ENCODE results near the gene SCYL3. TPM values are rescaled to one million over a fixed set of nuclear protein-coding genes. Genes with fewer than 3 reads are reported as not detected.
"Not testable (repeated sequence)": the region's sequence is repeated elsewhere in the genome, so short reads cannot be mapped to it uniquely, and the experiment has no call there.

Gene SCYL3
- polyA plus RNA-seq, 1 of the 3 experiments (the other 2 are of a cell fraction), result 5.9 TPM

GRCh38 chr1:169918927-169919326 lies 25.2 kb upstream of the SCYL3 start:
- H3K27ac ChIP-seq (ENCODE audit: low read depth in 2 of 2, low read length in 1 of 2), result no peak overlapping the region
- H3K79me2 ChIP-seq (ENCODE audit: insufficient read depth), result no peaks in the 10 kb centered on the region
- H3F3A ChIP-seq (replicated peaks; ENCODE audit: insufficient read depth), result peaks cover 11% of the 10 kb centered on the region
- no peaks in the 10 kb centered on the region for H3K9me3 ChIP-seq
- no peak for DNase-seq
- peaks cover 6 to 9% of the 10 kb centered on the region in 2 experiments for H3K36me3 ChIP-seq (replicated peaks in 1 of 2; ENCODE audit: control insufficient read depth in 1 of 2, insufficient read depth in 2 of 2, low read length in 1 of 2)
- H3K27me3 ChIP-seq (ENCODE audit: insufficient read depth), result no peaks in the 10 kb centered on the region
- no peaks in the 10 kb centered on the region for H4K20me1 ChIP-seq (ENCODE audit: insufficient read depth)
- no peak overlapping the region for H2AFZ ChIP-seq (ENCODE audit: low read depth)
- H3K9ac ChIP-seq, result no peak overlapping the region
- ChIA-PET CTCF (interaction anchor here (1.4 to 1.7 kb wide), 2 partner anchors 10 to 11 kb away, joined by 4 read pairs; no protein-coding TSS in a partner anchor), POLR2A (no interaction called here)
- TF ChIP-seq RFX5 (IDR thresholded peaks at IDR 0.05; ENCODE audit: low read length), result no peak
- TF ChIP-seq RXRA (IDR thresholded peaks at IDR 0.05; ENCODE audit: borderline replicate concordance, low read depth), result no peak
- no peak for TF ChIP-seq FOXM1 (IDR thresholded peaks at IDR 0.05; ENCODE audit: low read depth)
- TF ChIP-seq EP300 (IDR thresholded peaks at IDR 0.05; ENCODE audit: borderline replicate concordance in 1 of 2, low read depth in 1 of 2, low read length in 1 of 2), result no peak
- no peak for TF ChIP-seq NRF1 (IDR thresholded peaks at IDR 0.05; ENCODE audit: low read depth, low read length)
- TF ChIP-seq JUND (IDR thresholded peaks at IDR 0.05), result no peak
- no peak for TF ChIP-seq TAF1 (IDR thresholded peaks at IDR 0.05; ENCODE audit: borderline replicate concordance, low read depth, low read length)
- no peak for TF ChIP-seq IRF3 (IDR thresholded peaks at IDR 0.05; ENCODE audit: low read depth, low read length)
- TF ChIP-seq EZH2phosphoT487 (IDR thresholded peaks at IDR 0.05; ENCODE audit: borderline replicate concordance, low read depth), result no peak
- TF ChIP-seq MAX (IDR thresholded peaks at IDR 0.05; ENCODE audit: low read depth), result no peak
- no peak for TF ChIP-seq REST (IDR thresholded peaks at IDR 0.05; ENCODE audit: low read depth, low read length)
- no peak for TF ChIP-seq NFIC (IDR thresholded peaks at IDR 0.05; ENCODE audit: borderline replicate concordance)
- no peak for TF ChIP-seq RCOR1 (IDR thresholded peaks at IDR 0.05; ENCODE audit: low read length)
- no peak for TF ChIP-seq POLR2AphosphoS5 (IDR thresholded peaks at IDR 0.05; ENCODE audit: low read depth, low read length)
- TF ChIP-seq GATA2 (CRISPR knock-in tag; IDR thresholded peaks at IDR 0.05), result no peak
- H3K4me1 ChIP-seq (ENCODE audit: control insufficient read depth in 1 of 2, insufficient read depth in 2 of 2, low read depth in 1 of 2, low read length in 1 of 2), result peaks cover 0 to 10% of the 10 kb centered on the region in 2 experiments; a peak in 3 of 4 replicates
- H3K9me2 ChIP-seq, result no peaks in the 10 kb centered on the region
- WGBS (ENCODE audit: low lambda C conversion rate), result 94% methylated on average over 1 of the region's 1 CpG
- H3K4me3 ChIP-seq (ENCODE audit: low read depth in 2 of 2, low read length in 1 of 2), result no peak overlapping the region
- H3K4me2 ChIP-seq, result no peak overlapping the region

GRCh38 chr1:169918220-169918619 lies 24.5 kb upstream of the SCYL3 start:
- CTCF ChIA-PET, result interaction anchor here (1.4 to 1.7 kb wide), 2 partner anchors 10 to 12 kb away, joined by 4 read pairs; no protein-coding TSS in a partner anchor
- H3K4me3 ChIP-seq (ENCODE audit: low read depth in 2 of 2, low read length in 1 of 2); H3K79me2 ChIP-seq (ENCODE audit: insufficient read depth); H3K36me3 ChIP-seq (replicated peaks in 1 of 2; ENCODE audit: control insufficient read depth in 1 of 2, insufficient read depth in 2 of 2, low read length in 1 of 2); H3K9me3 ChIP-seq; POLR2A ChIA-PET; H2AFZ ChIP-seq (ENCODE audit: low read depth); H3K27ac ChIP-seq (ENCODE audit: low read depth in 2 of 2, low read length in 1 of 2); H4K20me1 ChIP-seq (ENCODE audit: insufficient read depth); H3K9me2 ChIP-seq; H3K4me2 ChIP-seq; H3K27me3 ChIP-seq (ENCODE audit: insufficient read depth); DNase-seq; H3K9ac ChIP-seq: not testable (repeated sequence)
- 98% methylated on average over 9 of the region's 9 CpGs for WGBS (ENCODE audit: low lambda C conversion rate)
- Histone ChIP-seq H3F3A (replicated peaks; ENCODE audit: insufficient read depth) (peaks cover 11% of the 10 kb centered on the region), H3K4me1 (ENCODE audit: control insufficient read depth in 1 of 2, insufficient read depth in 2 of 2, low read depth in 1 of 2, low read length in 1 of 2) (peaks cover 0 to 11% of the 10 kb centered on the region in 2 experiments; a peak in 3 of 4 replicates)

Measured in SK-N-SH (cell line).